ENCODE measurements around the gene ZSCAN10. TPM values are rescaled to one million over a fixed set of nuclear protein-coding genes. Genes with fewer than 3 reads are reported as not detected.
A peak's percentile ranks its signal among the peaks of the same experiment; 100 is the strongest.

Gene ZSCAN10
- total and polyA plus RNA-seq, 2 of the 13 experiments (the other 11 are each of a cell fraction or from before 2014, with no cell fraction given) = not detected

- peak; percentile 66 for TF ChIP-seq ELF3 (CRISPR knock-in tag; IDR thresholded peaks at IDR 0.05)
- TF ChIP-seq ZNF687 (CRISPR knock-in tag; IDR thresholded peaks at IDR 0.05) = peak; percentile 82
- peak; percentile 33 for TF ChIP-seq CBX1 (IDR thresholded peaks at IDR 0.05; ENCODE audit: low read depth)
- TF ChIP-seq PITX1 (CRISPR knock-in tag; IDR thresholded peaks at IDR 0.05) = 0 out of 2 replicates have a peak, but pooled peaks have one; percentile 18
- no peak for TF ChIP-seq ZNF777 (CRISPR knock-in tag; IDR thresholded peaks at IDR 0.05)
- TF ChIP-seq HOXA3 (CRISPR knock-in tag; IDR thresholded peaks at IDR 0.05) = no peak
- TF ChIP-seq DDIT3 (CRISPR knock-in tag; IDR thresholded peaks at IDR 0.05) = no peak
Measured at GRCh38 chr16:3129137-3130131, 30.3 kb upstream of the ZSCAN10 start (continued).
